Ammon's horn (tissue), 1 donor: ENCODE results near the gene SCO1.

ENCODE experiments used
- DNase-seq: peaks from one replicate; pipeline ENCODE4 v3.0.0-alpha.2; 2016; ENCODE audit warnings: low spot score

SCO1 gene

DNA sequence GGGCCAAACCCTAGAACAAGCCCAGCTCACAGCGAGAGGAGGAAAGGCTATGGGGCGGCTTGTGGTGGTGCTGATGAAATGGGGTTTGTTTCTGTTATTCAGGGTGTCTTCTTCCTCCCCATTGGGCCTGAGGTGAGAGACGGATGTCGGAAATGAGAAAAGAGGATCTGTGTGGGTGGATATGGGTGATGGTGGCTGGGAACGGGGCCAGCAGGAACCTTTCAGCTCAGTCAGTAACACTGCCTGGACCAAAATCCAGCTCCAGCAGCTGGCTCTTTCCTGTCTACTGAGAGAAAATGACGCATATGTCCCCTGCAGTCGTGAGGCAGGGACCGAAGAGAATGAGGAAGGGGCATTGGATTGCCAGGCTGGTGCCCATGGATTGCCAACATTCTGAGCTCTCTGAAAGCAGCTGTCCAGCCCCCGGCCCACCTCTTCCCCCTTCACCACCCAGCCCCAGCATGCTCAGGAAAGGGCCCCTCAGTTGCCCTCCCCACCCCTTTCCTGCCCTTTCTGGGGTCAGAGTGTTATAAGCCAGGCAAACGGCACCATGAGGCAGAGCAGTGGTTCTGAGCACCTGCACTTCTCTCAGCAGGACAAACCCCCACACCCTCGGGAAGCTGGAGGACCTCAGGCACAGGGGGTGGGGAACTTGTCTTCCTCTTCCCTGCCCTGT, 44.2 kb downstream of the SCO1 start:
- DNase-seq = peak; percentile 25

DNA sequence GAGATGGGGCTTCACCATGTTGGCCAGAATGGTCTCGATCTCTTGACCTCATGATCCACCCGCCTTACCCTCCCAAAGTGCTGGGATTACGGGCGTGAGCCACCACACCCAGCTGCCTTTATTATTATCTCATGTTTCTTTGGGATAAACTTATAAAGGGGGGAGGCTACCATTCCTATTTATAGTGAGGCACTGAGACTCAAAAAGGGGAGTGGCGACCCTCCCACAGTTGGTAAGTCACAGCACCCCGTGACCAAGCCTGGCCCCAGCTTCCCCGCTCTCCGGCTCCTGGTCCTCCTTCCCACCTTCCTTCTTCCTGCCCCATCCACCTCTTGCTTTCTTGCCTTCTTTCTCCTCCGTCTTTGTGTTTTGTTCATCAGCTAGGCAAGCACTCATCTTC, 45.4 kb downstream of the SCO1 start:
- no peak for DNase-seq

DNA sequence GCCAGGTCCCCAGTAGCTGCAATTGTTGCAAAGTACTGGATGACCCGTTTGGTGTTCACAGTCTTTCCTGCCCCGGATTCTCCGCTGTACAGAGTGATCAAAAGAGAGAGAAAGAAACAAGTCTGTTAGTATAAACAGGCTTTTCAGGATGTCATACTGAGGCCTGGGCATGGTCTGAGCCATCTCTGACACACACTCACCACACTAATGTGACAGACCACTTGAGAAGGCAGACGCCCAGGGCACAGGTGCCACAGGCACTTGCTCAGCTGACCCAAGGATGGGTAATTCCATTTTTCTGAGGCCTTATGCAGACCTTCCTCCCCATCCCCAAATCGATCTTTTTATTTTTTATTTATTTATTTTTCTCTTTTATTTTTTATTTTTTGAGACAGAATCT, 47.7 kb downstream of the SCO1 start:
- DNase-seq = no peak

DNA sequence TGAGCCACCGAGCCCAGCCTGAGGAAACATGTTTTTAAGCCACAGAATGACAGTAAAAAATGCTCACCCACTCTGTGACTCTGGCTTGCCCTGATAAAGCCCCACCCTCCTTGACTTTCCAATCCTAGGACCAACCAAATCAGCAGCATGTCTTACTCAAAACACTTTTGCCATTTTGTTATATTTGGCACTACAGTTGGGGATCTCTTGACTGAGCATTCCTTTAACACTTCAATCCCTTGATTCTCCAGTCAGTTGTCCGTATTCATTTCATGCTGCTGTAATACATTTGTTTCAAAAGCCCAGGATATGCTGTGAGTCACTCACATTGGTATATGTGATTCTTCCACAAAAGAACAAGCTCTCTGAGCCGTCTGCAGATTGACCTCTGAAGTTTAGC, 48.4 kb downstream of the SCO1 start:
- DNase-seq = no peak

DNA sequence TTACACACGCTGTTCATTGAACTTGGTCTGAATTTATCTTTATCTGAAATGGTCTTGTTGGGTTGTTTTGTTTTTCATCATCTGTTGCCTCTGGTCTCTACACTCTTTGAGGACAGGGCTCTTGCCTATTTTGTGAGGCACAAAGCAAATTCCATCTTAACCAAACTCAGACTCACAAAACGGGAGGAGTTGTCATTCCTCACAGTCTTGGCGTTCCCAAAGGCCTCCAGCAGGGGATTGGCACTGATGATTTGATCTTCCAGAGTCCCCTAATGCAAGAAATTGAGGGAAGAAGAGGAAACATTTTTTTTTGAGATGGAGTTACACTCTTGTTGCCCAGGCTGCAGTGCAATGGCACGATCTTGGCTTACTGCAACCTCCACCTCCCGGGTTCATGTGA, 49.0 kb downstream of the SCO1 start:
- no peak for DNase-seq

DNA sequence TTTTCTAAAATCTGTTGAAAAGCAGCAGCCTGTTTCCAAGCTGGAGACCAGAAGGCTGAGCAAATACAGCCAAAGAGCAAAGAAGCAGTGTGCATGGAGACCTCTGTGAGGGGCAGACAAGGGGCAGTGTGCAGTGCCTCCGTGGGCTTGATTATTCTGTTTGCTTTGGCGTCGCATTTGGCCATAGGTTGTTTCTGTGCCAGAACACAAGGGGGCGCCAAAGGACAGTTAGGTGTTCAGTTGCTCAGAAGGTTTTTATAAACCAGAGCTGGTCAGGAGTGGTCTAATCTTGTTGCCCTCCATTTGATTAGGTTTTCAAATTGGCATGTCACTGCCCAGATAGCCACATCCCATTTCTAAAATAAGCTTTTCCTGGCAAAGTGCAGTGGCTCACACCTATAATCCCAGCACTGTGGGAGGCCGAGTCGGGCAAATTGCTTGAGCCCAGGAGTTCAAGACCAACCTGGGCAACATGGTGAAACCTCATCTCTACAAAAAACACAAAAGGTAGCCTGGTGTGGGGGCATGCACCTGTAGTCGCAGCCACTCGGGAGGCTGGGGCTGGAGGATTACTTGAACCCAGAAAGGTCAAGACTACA, 50.8 kb downstream of the SCO1 start:
- peak; percentile 83 for DNase-seq

DNA sequence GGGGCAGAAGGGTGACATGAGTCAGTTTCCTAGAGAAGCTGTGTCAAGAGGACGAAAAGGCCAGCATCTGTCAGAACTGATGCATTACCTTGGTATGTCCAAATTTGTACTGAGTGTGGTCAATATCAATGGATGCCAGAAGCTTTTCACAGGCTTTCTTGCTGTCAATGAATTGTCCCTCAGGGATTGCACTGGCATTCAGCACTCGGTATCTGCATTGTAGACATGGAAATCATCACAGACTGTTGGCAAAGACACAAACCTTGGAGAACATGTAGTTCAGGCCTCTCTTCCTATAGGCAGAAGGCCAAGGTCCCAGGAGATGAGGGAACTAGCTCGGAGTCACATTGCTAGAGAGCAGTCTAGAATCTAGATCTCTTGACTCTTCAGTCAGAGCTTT, 56.9 kb downstream of the SCO1 start:
- DNase-seq = no peak

DNA sequence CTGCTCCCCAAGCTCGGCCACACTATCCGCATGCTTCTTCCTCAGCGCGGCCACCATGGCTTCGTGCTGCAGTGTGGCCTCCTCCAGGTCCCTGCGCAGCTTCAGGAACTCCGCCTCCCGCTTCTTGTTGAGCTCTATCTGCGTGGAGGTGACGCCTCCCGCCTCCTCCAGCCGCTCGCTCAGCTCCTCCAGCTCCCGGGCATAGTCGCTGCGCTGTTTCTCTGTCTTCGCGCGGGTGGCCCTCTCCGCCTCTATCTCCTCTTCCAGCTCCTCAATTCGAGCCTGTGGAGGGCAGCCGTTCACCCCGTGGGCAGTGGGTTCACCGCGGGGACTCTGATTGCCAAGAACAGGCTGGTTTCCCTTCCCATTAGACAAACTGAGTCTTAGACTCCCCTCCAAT, 59.2 kb downstream of the SCO1 start:
- no peak for DNase-seq

DNA sequence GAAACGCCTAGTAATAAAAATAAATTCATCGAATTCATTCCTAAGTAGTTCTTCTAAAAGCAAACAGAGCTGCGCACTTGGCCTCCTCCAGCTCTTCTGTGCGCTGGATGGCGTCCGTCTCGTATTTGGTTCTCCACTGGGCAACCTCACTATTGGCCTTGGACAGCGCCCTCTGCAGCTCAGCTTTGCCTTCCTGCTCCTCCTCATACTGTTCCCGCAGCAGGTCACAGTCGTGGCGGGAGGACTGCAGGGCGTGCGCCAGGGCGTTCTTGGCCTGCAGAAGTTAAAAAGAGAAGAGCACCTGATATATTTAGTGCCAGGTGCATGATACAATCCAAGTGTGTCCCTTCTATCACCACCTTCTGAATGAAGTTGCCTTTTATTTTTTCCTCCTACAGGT, 62.0 kb downstream of the SCO1 start:
- no peak for DNase-seq

DNA sequence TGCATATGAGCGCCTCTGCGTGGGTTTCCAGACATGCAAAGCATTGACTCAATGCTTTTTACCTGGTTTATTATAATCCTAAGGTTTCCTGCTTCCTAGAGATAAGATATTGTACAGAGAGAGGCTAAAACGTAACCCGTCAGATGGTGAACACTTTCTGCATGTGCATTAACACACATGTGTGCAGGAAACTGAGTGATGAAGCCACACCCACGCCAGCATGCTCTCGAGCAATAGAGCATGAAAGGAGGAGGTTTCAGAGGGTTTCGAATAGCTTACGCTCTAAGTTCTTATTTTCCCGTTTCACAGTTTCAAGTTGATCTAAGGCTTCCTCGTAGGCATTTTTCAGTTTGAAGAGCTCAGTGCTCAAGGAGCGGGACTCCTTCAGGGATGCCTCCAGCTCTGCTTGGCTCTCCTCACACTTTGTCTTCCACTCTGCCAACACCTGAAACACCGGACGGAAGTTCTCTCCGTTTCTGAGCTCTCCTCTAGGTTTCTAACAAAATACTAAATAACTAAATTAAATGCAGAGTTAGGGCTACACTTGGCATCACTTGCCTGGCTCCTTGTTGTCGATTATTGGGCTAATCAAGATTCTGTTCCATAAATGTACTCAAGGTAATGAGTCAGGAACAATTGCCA, 63.5 kb downstream of the SCO1 start:
- no peak for DNase-seq

DNA sequence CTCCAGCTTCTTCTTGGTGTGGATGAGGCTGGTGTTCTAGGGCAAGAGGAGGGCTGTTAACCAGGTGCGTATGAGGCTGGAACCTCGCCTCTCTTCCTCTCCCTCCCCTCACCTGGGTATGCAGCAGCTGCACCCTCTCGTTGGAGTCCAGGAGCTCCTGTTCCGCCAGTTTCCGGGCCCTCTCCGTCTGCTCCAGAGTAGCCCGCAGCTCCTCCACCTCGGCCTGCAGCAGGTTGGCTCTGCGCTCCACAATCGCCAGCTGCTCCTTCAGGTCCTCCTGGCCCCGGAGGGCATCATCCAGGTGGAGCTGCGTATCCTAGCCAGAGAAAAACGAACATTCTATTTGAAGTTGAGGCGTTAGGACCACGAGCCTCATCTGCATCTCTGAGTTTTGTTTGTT, 65.6 kb downstream of the SCO1 start:
- DNase-seq = no peak

DNA sequence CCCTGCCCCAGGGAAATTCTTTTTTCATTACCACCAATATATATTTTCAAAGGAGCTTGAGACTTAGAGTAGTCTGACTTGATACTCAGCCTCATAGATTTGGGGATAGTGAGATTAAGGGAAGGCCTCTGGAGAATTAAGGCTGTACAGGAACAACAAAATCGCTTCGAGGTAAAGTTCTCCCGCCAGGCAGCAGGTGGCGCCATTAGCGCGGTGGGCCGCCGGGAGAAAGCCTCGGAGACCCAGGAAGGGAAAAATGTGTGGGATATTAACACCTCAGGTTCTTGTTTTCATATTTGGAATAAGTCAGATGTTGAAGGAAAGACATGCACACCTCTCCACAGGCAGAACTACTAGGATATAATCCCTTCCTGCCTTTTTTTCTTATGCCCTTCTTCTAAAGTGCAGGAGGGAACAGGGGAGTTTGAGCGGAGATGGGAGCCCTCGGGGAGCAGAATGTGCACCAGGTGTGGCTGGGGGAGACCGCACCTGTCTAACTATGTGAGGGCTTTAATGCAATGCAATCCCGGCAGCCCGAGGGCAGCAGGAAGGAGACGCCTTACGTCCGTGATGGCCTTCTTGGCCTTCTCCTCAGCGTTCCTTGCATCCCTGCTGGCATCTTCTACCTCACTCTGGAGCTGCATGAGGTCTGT, 66.2 kb downstream of the SCO1 start:
- no peak for DNase-seq

DNA sequence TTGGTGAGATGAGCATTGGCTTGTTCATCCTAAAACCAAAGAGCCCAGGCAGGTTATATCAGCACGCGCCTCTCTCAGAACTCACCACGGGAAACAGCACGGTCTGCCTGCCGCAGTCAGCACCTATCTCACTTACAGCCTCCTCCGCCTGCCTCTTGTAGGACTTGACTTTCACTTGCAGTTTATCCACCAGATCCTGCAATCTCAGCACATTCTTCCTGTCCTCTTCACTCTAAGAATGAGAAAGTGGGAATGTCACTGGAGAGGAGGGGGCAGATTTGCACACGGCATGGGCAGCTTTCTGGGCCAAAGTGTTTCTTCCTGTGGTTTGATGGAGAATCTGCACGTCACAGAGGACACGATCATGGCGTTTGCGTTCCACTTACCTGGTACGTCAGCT, 67.6 kb downstream of the SCO1 start:
- no peak for DNase-seq

DNA sequence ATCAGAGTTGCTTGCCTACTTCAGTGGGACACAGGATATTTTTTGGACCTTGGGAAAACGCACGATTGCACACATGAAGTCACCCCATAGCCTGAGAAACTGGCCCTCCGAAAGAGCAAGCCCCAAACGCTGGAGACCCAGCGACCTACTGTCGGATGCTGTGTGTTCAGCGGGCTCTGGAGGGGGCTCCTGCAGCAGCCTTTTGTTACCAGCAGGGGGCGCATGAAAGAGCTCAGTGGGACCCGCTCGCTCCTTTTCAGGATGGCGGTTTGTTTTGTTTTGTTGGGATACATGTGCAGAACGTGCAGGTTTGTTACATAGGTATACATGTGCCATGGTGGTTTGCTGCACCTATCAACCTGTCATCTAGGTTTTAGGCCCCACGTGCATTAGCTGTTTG, 68.6 kb downstream of the SCO1 start:
- DNase-seq = no peak

DNA sequence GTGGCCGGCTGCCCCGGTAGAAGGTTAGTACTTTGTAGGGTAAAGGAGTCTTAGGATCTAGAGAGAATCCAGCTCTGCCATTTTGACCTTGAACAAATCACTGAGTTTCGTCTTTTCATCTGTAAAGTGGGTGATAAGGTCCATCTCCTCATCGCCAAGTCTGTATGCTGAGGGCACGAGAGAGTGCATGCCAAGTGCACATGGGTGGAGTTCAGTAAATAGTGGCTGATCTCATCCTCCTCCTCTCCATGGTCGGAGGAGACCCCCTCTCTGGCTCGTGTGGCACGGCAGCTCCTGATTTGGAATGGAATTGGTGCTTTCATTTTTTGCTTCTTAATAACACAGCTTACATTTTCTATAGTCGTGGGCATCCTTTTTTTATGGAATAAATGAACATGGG, 70.9 kb downstream of the SCO1 start:
- DNase-seq = no peak

DNA sequence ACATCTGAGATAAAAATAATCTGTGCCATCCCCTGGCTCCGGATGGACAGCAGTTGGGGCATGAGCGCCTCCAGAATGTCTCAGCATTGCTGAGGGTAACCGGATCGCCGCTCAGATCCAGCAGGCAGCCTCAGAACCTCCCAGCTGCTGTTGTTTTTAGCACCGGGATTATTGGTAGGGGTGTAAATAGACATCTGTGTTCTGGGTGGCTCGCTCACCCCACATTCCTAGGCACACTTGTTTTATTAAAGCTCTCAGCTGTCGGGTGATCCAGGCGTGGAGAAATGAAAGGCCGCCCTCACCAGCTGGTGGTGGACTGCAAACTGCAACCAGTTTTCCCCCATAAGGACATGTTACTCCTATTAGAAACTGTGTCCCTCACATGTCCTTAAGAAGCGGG, 72.4 kb downstream of the SCO1 start:
- DNase-seq = no peak

DNA sequence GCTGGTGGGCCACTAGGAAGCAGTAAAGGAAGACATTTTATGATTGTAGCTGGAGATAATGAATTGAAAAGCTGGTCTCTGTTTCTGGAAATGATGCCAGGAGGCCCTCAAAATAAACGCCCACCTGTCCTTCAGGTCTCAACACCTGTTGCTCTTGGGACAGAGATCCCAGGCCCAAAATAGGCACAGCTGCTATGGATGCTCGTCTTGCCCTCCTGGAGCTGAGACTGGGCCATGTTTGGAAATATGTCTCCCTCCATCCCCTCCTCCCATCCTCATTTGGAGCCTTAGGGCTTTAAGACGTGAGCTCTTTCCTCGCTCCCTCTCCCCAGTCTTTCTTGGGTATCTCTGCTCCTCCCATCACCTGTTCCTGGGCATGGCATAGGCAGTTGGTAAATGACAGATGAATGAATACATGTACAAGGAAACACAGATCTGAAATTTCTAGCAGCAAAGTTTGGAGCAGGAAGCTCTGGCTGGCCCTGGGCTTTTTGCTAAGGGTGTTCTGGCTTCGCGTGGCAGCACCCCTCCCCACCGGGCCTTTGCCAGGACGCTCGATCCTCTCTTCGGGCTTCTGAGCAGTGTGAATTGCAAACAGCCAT, 73.5 kb downstream of the SCO1 start:
- DNase-seq = no peak

DNA sequence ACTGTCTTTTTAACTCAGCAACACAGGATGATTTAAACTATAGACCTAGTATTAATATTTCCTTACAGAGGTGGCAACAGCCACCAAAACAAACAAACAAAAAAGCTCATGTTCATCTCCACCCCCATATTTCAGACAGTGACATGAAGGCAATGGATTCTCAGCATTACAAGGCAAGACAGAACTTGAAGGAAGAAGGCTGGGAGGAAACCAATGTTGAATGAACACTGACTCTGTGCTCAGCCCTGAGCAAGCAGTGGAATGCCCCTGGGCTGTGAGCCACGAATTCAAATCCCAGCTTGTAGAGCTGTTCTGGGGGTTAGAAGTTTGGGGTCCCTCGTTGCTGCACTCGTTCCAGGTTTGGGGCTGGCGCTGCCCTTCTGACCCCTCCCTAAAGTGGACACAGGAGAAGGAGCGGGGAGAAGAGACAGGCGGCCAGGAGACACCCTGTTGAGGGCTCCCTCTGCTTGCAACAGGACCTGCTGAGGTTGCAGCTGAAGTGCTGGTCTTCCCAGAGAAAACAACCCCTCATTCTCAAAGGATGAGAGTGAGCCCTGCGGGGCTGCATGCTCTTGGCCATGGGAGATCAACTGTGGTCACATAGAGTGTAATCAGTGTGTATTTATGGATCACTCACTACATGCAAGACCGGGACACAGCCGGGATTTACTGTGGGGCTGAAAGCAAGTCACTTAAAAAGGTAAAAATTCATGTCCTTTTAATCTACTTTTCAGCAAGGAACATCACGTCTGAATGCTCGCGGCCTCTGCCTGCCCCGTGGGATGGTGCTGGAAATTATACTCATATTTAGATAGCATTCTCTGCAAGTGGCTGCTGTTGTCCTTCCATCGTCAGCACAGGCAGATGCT, 74.5 kb downstream of the SCO1 start:
- no peak for DNase-seq
